Measurements from ENCODE around the gene FAM50A.

Gene FAM50A

GRCh38 chrX:154417157-154417556 is 26.8 kb upstream of the FAM50A start:
- no peak for DNase-seq

- no peak for DNase-seq
Measured at GRCh38 chrX:154419189-154419588, 24.8 kb upstream of the FAM50A start.

GRCh38 chrX:154419688-154420401 is 24.1 kb upstream of the FAM50A start:
- no peak for DNase-seq

DNA sequence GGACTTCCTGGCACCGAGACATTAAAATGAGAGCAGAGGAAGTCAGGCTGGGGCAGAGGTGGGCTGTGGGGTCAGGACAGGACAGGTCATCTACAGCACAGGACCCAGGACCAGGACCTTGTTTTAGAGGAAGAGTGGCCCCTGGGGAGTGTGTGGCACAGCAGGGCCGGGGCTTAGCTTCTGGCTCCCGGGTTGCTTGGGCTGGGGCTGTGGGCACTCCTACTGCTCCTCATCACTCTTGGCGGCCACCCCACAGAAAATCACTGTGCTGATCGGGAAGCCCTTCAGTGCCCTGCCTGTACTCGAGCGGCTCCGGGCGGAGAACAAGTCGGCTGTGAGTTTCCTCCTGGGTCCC is 23.6 kb upstream of the FAM50A start:
- no peak for DNase-seq

DNA sequence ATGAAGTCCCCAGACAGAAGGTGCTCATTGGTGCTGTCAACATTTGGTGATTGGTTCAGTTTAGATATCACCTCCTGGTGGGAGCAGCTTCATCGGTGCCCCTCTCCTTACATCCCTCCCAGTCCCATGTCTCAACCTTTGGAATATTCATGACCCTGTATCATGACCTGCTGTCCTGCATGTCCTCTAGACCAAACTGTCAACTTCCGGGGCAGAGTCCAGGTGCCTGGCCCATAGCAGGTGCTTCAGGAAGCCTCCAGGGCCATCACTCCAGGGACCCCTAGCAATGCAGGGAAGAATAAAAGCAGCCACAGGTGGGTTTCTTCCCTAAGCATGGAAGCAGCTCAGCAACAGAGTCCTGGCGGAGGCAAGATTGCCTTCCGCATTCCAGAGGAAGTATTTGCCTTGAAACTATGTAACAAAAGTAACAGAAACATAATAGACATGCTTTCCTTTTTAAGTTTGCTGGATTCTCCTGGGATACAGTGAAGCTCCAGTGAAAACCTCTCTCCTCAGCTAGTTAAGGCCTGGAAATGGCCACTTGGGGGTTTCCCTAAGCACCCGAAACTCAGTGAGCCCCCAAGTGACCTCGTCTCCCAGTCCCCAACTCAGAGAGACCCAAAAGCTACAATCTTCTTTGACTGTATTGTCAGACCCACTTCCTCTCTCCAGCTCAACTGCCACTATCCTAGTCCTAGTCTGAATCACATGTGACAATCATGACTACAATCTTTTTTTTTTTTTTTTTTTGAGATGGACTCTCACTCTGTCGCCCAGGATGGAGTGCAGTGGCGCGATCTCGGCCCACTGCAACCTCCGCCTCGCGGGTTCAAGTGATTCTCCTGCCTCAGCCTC is 16.8 kb upstream of the FAM50A start:
- no peak for DNase-seq

GRCh38 chrX:154428176-154429171 is 15.5 kb upstream of the FAM50A start, which contains the start of gene ATP6AP1:
TSS of gene ATP6AP1 (plus strand) at chrX:154428677. CDS start at chrX:154428693, 16 bp downstream.
- DNase-seq: peak; percentile 68

DNA sequence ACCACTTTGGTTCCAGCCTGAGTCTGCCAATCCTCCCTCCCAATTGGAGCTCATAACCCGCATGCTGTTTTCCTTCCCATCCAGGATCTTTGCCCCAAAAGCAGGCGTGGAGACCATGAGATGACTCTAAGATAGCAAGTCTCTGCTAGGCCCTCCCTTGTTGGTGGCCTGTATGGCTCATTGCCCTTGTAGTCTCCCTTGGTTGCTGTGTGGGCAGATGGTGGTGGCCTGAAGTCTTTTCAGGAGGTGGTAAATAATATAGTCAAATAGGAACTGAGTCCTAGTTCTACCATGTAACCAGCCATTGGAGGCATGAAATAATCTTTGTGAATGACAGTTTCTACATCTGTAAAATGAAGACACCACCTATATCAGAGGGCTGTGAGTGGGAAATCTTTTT is 14.2 kb upstream of the FAM50A start:
- no peak for DNase-seq

DNA sequence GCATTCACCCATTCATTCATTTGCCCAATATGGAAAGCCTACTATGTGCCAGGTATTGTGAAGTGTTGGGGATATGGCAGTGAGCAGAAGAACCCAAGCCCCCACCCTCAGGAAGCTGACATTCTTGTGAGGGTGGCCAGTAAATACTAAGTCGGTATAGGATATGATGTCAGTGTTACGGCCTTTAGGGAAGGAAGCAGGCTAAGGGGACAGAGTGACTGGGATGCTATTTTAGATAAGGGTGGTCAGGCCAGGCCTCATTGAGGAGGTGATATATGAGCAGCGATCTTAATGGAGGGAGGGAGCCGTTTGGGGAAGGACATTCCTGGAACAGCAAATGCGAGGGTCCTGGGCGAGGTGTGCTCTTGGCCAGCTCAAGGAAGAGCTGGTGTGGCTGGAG is 13.5 kb upstream of the FAM50A start:
- DNase-seq: peak; percentile 36

DNA sequence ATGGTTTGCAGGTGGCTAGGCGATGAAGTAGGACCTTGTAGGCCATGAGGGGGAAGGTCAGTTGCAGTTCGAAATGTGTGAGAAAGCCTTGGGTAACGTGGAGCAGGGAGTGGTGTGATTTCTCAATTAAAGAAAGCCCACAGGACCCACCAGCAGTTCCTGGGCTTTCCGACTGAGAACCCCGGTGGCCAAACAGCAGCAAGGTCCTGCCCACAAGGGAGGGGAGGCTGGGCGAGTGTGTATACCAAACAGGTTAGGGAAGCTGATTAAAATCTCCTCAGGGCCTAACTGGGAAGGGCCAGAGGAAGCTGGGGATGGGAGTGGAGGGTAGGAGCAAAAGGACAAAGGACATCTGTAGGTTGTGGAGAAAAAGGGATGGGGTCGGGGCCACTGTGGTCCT is 13.0 kb upstream of the FAM50A start:
- peak; percentile 66 for DNase-seq

- DNase-seq: peak; percentile 31
Measured at GRCh38 chrX:154431341-154431740, 12.6 kb upstream of the FAM50A start.

- DNase-seq: no peak
Measured at GRCh38 chrX:154432210-154432609, 11.7 kb upstream of the FAM50A start.

DNA sequence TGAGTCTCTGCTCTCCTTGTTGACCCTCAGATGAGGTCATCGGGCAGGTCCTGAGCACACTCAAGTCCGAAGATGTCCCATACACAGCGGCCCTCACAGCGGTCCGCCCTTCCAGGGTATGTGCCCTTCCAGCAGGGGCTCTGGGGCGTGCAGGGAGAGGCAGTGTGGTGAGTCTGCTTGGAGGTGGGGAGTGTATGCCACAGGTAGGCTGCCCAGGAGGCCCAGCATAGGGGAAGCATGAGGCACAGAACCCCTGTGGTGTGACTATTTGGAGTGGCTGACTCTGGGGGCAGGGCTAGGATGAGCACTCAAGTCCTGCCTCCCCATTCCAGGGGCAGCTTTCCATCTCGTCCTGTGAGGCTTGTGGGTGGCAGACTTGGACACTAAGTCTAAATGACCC is 10.3 kb upstream of the FAM50A start:
- DNase-seq: no peak

- DNase-seq: no peak
Measured at GRCh38 chrX:154434394-154435168, 9.4 kb upstream of the FAM50A start.

DNA sequence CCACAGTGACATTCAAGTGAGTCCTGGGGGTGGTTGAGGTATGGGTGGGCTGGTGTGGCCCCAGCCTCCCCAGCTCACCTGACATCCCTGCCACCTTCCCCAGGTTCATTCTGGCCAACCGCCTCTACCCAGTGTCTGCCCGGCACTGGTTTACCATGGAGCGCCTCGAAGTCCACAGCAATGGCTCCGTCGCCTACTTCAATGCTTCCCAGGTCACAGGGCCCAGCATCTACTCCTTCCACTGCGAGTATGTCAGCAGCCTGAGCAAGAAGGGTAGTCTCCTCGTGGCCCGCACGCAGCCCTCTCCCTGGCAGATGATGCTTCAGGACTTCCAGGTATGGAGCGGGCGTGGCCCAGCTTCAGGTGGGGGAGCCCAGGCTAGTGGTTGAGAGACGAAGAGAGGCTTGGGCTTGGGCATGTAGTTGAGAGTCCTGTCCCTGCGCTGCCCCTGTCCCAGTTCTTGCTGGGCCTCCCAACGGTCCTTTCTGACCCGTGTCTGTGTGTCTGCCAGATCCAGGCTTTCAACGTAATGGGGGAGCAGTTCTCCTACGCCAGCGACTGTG is 8.7 kb upstream of the FAM50A start:
- DNase-seq: no peak

GRCh38 chrX:154436374-154436982 is 7.5 kb upstream of the FAM50A start:
- no peak for DNase-seq

- DNase-seq: no peak
Measured at GRCh38 chrX:154436983-154437752, 6.8 kb upstream of the FAM50A start, which contains the start of gene GDI1. TSS of gene GDI1 (plus strand) at chrX:154437154. CDS start at chrX:154437255, 101 bp downstream.

- no peak for DNase-seq
Measured at GRCh38 chrX:154437971-154438893, 5.7 kb upstream of the FAM50A start.

GRCh38 chrX:154439841-154440240 is 4.1 kb upstream of the FAM50A start:
- DNase-seq: no peak

DNA sequence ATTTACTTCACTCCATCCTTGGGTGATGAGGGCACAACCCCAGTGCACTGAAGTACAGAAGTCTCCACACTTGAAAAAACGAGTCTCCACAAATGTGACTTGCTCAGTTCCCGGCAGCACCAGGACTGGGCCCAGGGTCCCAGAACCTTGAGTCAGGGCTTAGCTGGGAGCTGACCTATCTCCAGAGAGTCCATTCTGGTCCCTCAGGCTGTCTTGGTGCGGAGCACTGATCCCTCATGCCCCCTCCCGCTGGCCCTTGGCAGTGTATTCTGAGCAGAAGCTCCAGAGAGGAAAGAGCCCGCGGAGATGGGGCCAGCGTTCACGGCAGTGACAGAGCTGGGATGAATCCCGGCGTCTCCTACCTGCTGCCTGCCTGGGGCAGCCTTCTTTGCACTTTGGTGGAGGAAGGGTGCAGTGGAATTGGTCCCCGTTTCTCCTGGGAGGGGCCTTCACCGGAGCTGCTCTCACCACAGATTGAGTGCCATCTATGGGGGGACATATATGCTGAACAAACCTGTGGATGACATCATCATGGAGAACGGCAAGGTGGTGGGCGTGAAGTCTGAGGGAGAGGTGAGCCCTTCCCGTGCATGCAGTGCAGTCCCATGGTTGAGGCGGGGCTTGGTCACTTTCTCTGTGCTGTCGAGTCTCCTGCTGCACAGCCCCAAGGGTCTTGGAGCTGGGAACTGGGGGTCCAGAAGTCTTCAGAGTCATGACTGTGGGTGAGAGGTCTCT is 3.2 kb upstream of the FAM50A start:
- no peak for DNase-seq

Data from GF-D8 (cell line).